NCI-H1092 (cell line): ENCODE results near the gene PCSK6.
A peak's percentile ranks its signal among the peaks of the same experiment; 100 is the strongest.
"Not testable (repeated sequence)": the region's sequence is repeated elsewhere in the genome, so short reads cannot be mapped to it uniquely, and the experiment has no call there.

Source experiments
- DNase-seq: peaks from one replicate; lab custom pipeline; 2025; lab: John Stamatoyannopoulos, UW

The PCSK6 gene

GRCh38 chr15:101308604-101309435 lies 180.7 kb downstream of the PCSK6 start:
- peak; percentile 31 for DNase-seq

- no peak for DNase-seq
These were observed 181.5 kb downstream of the PCSK6 start for GRCh38 chr15:101307897-101308603.

GRCh38 chr15:101307048-101307896 lies 182.2 kb downstream of the PCSK6 start:
- DNase-seq, result no peak

GRCh38 chr15:101306341-101307047 lies 183.0 kb downstream of the PCSK6 start:
- DNase-seq, result no peak

GRCh38 chr15:101305820-101306255 lies 183.7 kb downstream of the PCSK6 start:
- DNase-seq, result no peak

GRCh38 chr15:101303408-101303807 lies 186.1 kb downstream of the PCSK6 start:
- DNase-seq, result no peak

GRCh38 chr15:101296418-101297405 lies 192.8 kb downstream of the PCSK6 start:
- DNase-seq, result no peak

- DNase-seq, result no peak
These were observed 193.8 kb downstream of the PCSK6 start for GRCh38 chr15:101295607-101296161.

GRCh38 chr15:101294731-101295606 lies 194.5 kb downstream of the PCSK6 start, which contains the start of gene SNRPA1:
SNRPA1 (minus strand) TSS chr15:101295248; CDS start chr15:101295178, 70 bp downstream.
- DNase-seq, result peak; percentile 87

- no peak for DNase-seq
These were observed 196.4 kb downstream of the PCSK6 start for GRCh38 chr15:101293122-101293521.

GRCh38 chr15:101288905-101289513 lies 200.5 kb downstream of the PCSK6 start:
- peak; percentile 9 for DNase-seq

GRCh38 chr15:101287342-101287741 lies 202.2 kb downstream of the PCSK6 start:
- DNase-seq, result not testable (repeated sequence)

GRCh38 chr15:101286471-101287114 lies 202.9 kb downstream of the PCSK6 start:
- DNase-seq, result no peak

- DNase-seq, result no peak
These were observed 205.6 kb downstream of the PCSK6 start for GRCh38 chr15:101283931-101284330.

GRCh38 chr15:101280007-101280406 lies 209.5 kb downstream of the PCSK6 start:
- DNase-seq, result no peak

GRCh38 chr15:101277943-101278564 lies 211.5 kb downstream of the PCSK6 start:
- no peak for DNase-seq

- DNase-seq, result peak; percentile 71
These were observed 212.3 kb downstream of the PCSK6 start, which contains the start of gene SELENOS for GRCh38 chr15:101277038-101277822. SELENOS (minus strand) TSS chr15:101277485; CDS start chr15:101277417, 68 bp downstream.
